GM19438 (cell line): ENCODE measurements around the gene WWOX.

Source experiments
- ATAC-seq: cut with Tn5 transposase; IDR thresholded peaks from one replicate; pipeline ENCODE4 v1.9.1; 2021; ENCODE audit warnings: low read depth; ENCODE audit not compliant: unreplicated experiment

The WWOX gene

GRCh38 chr16:78656887-78657286 lies 557.4 kb downstream of the WWOX start:
- ATAC-seq, result no peak

GRCh38 chr16:78659216-78659615 lies 559.8 kb downstream of the WWOX start:
- no peak for ATAC-seq

GRCh38 chr16:78659668-78660217 lies 560.3 kb downstream of the WWOX start:
- no peak for ATAC-seq

- ATAC-seq, result no peak
Observed at GRCh38 chr16:78660795-78661194, 561.3 kb downstream of the WWOX start.

- no peak for ATAC-seq
Observed at GRCh38 chr16:78663690-78664089, 564.2 kb downstream of the WWOX start.

GRCh38 chr16:78664811-78665772 lies 565.6 kb downstream of the WWOX start:
- ATAC-seq, result no peak

GRCh38 chr16:78666318-78666717 lies 566.9 kb downstream of the WWOX start:
- ATAC-seq, result no peak

GRCh38 chr16:78667675-78668074 lies 568.2 kb downstream of the WWOX start:
- no peak for ATAC-seq

- no peak for ATAC-seq
Observed at GRCh38 chr16:78668393-78668792, 568.9 kb downstream of the WWOX start.

- ATAC-seq, result no peak
Observed at GRCh38 chr16:78669994-78670393, 570.5 kb downstream of the WWOX start.

GRCh38 chr16:78672779-78673556 lies 573.5 kb downstream of the WWOX start:
- ATAC-seq, result no peak

- ATAC-seq, result no peak
Observed at GRCh38 chr16:78673884-78674283, 574.4 kb downstream of the WWOX start.

- ATAC-seq, result no peak
Observed at GRCh38 chr16:78675312-78675711, 575.9 kb downstream of the WWOX start.

- no peak for ATAC-seq
Observed at GRCh38 chr16:78675951-78676792, 576.7 kb downstream of the WWOX start.

GRCh38 chr16:78677181-78677731 lies 577.8 kb downstream of the WWOX start:
- ATAC-seq, result peak; percentile 58

GRCh38 chr16:78679546-78679945 lies 580.1 kb downstream of the WWOX start:
- ATAC-seq, result no peak

GRCh38 chr16:78681743-78682142 lies 582.3 kb downstream of the WWOX start:
- ATAC-seq, result no peak

GRCh38 chr16:78684030-78684611 lies 584.7 kb downstream of the WWOX start:
- no peak for ATAC-seq

- ATAC-seq, result no peak
Observed at GRCh38 chr16:78684655-78685375, 585.4 kb downstream of the WWOX start.
